ENCODE measurements around the gene FBN1.

Gene FBN1

GRCh38 chr15:48381861-48382260 is 263.6 kb downstream of the FBN1 start:
- no peak for DNase-seq (ENCODE audit: low read depth in 2 of 2, low spot score in 1 of 2)

- no peak for DNase-seq (ENCODE audit: low read depth in 2 of 2, low spot score in 1 of 2)
Measured at GRCh38 chr15:48380198-48380597, 265.3 kb downstream of the FBN1 start.

GRCh38 chr15:48375767-48376166 is 269.7 kb downstream of the FBN1 start:
- no peak for DNase-seq (ENCODE audit: low read depth in 2 of 2, low spot score in 1 of 2)

GRCh38 chr15:48374472-48374871 is 271.0 kb downstream of the FBN1 start:
- no peak for DNase-seq (ENCODE audit: low read depth in 2 of 2, low spot score in 1 of 2)

- DNase-seq (ENCODE audit: low read depth in 2 of 2, low spot score in 1 of 2): no peak
Measured at GRCh38 chr15:48373821-48374451, 271.6 kb downstream of the FBN1 start.

- DNase-seq (ENCODE audit: low read depth in 2 of 2, low spot score in 1 of 2): no peak
Measured at GRCh38 chr15:48371961-48372360, 273.5 kb downstream of the FBN1 start.

- no peak for DNase-seq (ENCODE audit: low read depth in 2 of 2, low spot score in 1 of 2)
Measured at GRCh38 chr15:48371550-48371949, 274.0 kb downstream of the FBN1 start.

GRCh38 chr15:48370460-48370859 is 275.0 kb downstream of the FBN1 start:
- no peak for DNase-seq (ENCODE audit: low read depth in 2 of 2, low spot score in 1 of 2)

- no peak for DNase-seq (ENCODE audit: low read depth in 2 of 2, low spot score in 1 of 2)
Measured at GRCh38 chr15:48367483-48367882, 278.0 kb downstream of the FBN1 start.

- DNase-seq (ENCODE audit: low read depth in 2 of 2, low spot score in 1 of 2): no peak
Measured at GRCh38 chr15:48366584-48367312, 278.8 kb downstream of the FBN1 start.

GRCh38 chr15:48365575-48365974 is 279.9 kb downstream of the FBN1 start:
- no peak for DNase-seq (ENCODE audit: low read depth in 2 of 2, low spot score in 1 of 2)

- DNase-seq (ENCODE audit: low read depth in 2 of 2, low spot score in 1 of 2): no peak
Measured at GRCh38 chr15:48363474-48363873, 282.0 kb downstream of the FBN1 start.

- DNase-seq (ENCODE audit: low read depth in 2 of 2, low spot score in 1 of 2): no peak
Measured at GRCh38 chr15:48361685-48362084, 283.8 kb downstream of the FBN1 start.

- DNase-seq (ENCODE audit: low read depth in 2 of 2, low spot score in 1 of 2): no peak
Measured at GRCh38 chr15:48360841-48361240, 284.7 kb downstream of the FBN1 start.
